ENCODE data around the gene CEP112. TPM values are rescaled to one million over a fixed set of nuclear protein-coding genes. Genes with fewer than 3 reads are reported as not detected.

CEP112 gene
- total and polyA plus RNA-seq, 2 donors (not counting 3 experiments of a cell fraction or from before 2014, with no cell fraction given) = 1.5 to 25.3 TPM

GRCh38 chr17:66094727-66095126 is 97.2 kb downstream of the CEP112 start:
- no peaks in the 10 kb centered on the region for H4K20me1 ChIP-seq (replicated peaks; ENCODE audit: control insufficient read depth, extremely low read depth, insufficient read depth, low read length)
- H3K9me1 ChIP-seq (replicated peaks; ENCODE audit: control insufficient read depth, extremely low read depth, insufficient read depth, low read length) = no peaks in the 10 kb centered on the region
- FAIRE-seq (no peak), DNase-seq (ENCODE audit: low read depth, low spot score) (no peak)
- no peak overlapping the region for H3K4me2 ChIP-seq (ENCODE audit: insufficient read depth, low read length)
- intact Hi-C loops (cut with micrococcal nuclease) (no loop called here), dilution Hi-C loops (cut with MboI; ENCODE audit: extremely low pct_ligation_motif_present, low sequenced_read_pairs) (no loop called here)
- no peaks in the 10 kb centered on the region for H3K36me3 ChIP-seq (ENCODE audit: control insufficient read depth in 2 of 2, extremely low read depth in 1 of 2, insufficient read depth in 2 of 2, low read length in 2 of 2)
- no peaks in the 10 kb centered on the region for H3K79me2 ChIP-seq (ENCODE audit: control insufficient read depth, insufficient read depth, low read length)
- H2AFZ ChIP-seq (ENCODE audit: low read depth, low read length) = no peak overlapping the region
- POLR2A ChIA-PET = no interaction called here
- no peaks in the 10 kb centered on the region for H3K27me3 ChIP-seq (ENCODE audit: control insufficient read depth in 2 of 2, insufficient read depth in 2 of 2, low read length in 2 of 2)
- CTCF ChIA-PET = no interaction called here
- no peak overlapping the region for H3K4me3 ChIP-seq (replicated peaks in 1 of 3; ENCODE audit: insufficient read depth in 1 of 3, low read depth in 1 of 3, low read length in 3 of 3)
- TF ChIP-seq EZH2 (IDR thresholded peaks at IDR 0.05; ENCODE audit: borderline replicate concordance, low read depth, low read length, severe bottlenecking) = no peak
- TF ChIP-seq POLR2A (IDR thresholded peaks at IDR 0.05; ENCODE audit: low read depth, low read length) = no peak
- no peak for TF ChIP-seq GATA2 (IDR thresholded peaks at IDR 0.05; ENCODE audit: insufficient read depth, insufficient read length, low read depth, low read length)
- no peak for TF ChIP-seq MYC (IDR thresholded peaks at IDR 0.05; ENCODE audit: low read depth, low read length)
- TF ChIP-seq JUN (IDR thresholded peaks at IDR 0.05; ENCODE audit: borderline replicate concordance, insufficient read depth, insufficient read length, low read depth) = no peak
- TF ChIP-seq POLR2AphosphoS5 (IDR thresholded peaks at IDR 0.05; ENCODE audit: insufficient read depth, low read depth, low read length) = no peak
- no peak for TF ChIP-seq CTCF (IDR thresholded peaks at IDR 0.05; ENCODE audit: extremely low read depth in 1 of 2, insufficient read depth in 1 of 2, low read depth in 1 of 2, low read length in 2 of 2)
- TF ChIP-seq FOS (IDR thresholded peaks at IDR 0.05; ENCODE audit: borderline replicate concordance, insufficient read depth, low read length) = no peak
- no peak for TF ChIP-seq MAX (IDR thresholded peaks at IDR 0.05; ENCODE audit: insufficient read depth, insufficient read length)
- H3K27ac ChIP-seq (ENCODE audit: insufficient read depth, low read depth, low read length) = no peak overlapping the region
- no TSS peak for BruUV-seq (replicated peaks)
- H3K9me3 ChIP-seq (replicated peaks; ENCODE audit: control insufficient read depth, insufficient read depth, low read length) = no peaks in the 10 kb centered on the region
- no peak overlapping the region for H3K9ac ChIP-seq (replicated peaks; ENCODE audit: extremely low read depth, insufficient read depth, low read length)
- peaks cover 2% of the 10 kb centered on the region for H3K4me1 ChIP-seq (ENCODE audit: control insufficient read depth, extremely low read depth, insufficient read depth, low read length)

Data from endothelial cell of umbilical vein (primary cell).